Epidermal melanocyte (primary cell): Measurements from ENCODE around the gene GGPS1.
"Not testable (repeated sequence)": the region's sequence is repeated elsewhere in the genome, so short reads cannot be mapped to it uniquely, and the experiment has no call there.

ENCODE experiments used
- DNase-seq: peaks from one replicate; pipeline ENCODE4 v3.0.0; 2011; ENCODE audit warnings: low spot score; ENCODE audit not compliant: insufficient read length

GGPS1 gene

DNA sequence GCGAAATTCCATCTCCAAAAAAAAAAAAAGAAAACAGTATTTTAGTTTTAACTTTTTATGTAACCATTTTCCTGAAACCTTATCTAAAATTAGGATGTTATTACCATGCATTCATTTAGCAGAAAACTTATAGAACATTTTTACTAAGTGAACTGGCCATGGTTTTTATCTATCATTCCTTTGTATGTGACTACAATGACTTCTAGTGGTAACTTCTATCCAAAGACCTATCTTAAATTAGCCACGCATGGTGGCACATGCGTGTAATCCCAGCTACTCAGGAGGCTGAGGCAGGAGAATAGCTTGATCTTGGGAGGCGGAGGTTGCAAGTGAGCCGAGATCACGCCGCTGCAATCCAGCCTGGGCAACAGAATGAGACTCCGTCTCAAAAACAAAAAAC, 11.4 kb downstream of the GGPS1 start:
- DNase-seq, result no peak

DNA sequence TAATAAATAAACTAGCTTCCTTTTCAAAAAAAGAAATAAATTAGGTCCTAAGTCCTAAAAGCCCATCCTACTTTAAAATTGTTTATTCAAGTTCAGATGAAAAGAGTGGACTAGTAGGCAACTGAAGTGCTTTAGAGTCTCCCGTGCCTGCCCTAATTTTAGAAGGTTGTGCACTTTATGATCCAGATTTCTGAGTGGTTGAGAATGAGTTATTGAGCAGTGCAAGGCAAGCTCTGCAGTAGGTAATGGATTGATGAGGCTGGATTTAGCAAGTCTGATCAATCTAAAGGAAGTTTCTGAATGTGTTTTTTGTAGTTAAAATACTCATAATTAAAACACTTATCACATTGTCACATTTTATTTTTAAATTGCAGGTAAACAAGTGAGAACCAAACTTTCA, 13.0 kb downstream of the GGPS1 start:
- no peak for DNase-seq

DNA sequence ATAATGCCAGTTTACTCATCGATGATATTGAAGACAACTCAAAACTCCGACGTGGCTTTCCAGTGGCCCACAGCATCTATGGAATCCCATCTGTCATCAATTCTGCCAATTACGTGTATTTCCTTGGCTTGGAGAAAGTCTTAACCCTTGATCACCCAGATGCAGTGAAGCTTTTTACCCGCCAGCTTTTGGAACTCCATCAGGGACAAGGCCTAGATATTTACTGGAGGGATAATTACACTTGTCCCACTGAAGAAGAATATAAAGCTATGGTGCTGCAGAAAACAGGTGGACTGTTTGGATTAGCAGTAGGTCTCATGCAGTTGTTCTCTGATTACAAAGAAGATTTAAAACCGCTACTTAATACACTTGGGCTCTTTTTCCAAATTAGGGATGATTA, 13.7 kb downstream of the GGPS1 start:
- DNase-seq, result no peak

DNA sequence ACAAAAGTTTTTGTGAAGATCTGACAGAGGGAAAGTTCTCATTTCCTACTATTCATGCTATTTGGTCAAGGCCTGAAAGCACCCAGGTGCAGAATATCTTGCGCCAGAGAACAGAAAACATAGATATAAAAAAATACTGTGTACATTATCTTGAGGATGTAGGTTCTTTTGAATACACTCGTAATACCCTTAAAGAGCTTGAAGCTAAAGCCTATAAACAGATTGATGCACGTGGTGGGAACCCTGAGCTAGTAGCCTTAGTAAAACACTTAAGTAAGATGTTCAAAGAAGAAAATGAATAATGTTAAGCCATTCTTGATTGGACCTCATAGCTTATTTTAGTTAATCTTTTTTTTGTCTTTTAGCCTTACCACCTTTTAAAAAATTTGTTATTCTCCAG, 14.1 kb downstream of the GGPS1 start:
- DNase-seq, result no peak

DNA sequence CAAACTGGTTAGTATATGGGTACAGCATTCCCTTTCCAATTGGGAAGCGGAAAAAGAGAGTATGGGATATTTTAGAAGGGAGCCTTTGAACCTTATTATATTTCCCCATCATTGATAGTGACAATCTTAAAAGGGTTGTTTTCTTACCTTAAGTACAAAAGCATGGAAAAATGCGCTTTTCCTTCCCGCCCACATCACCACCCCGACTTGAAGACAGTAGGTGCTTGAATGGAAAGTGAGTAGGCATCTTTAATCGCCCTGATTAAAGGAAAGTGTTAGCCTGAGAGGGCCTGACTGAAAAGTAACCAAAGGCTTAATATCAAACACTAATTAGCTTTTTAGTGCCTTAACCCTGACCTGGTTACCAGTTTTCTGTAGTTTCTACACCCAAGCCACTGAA, 15.4 kb downstream of the GGPS1 start:
- DNase-seq, result no peak

DNA sequence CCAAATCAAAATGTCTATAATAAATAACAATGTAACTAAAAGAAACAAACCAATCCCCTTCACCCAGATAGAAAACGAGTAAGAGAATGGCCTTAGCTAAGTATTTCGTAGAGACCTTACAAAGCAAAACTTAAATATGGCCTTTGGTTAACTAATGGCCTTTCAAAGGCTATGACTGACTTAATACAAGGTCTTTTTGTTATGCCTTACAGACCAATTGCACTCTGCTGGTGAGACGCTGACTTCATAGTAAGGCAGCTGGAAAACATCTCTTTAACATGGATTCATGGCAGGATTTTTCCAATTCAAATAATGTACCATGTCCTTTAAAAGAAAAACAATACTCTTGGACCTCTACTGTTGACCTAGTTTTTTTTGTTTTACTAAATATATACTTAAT, 23.1 kb downstream of the GGPS1 start:
- peak; percentile 72 for DNase-seq

DNA sequence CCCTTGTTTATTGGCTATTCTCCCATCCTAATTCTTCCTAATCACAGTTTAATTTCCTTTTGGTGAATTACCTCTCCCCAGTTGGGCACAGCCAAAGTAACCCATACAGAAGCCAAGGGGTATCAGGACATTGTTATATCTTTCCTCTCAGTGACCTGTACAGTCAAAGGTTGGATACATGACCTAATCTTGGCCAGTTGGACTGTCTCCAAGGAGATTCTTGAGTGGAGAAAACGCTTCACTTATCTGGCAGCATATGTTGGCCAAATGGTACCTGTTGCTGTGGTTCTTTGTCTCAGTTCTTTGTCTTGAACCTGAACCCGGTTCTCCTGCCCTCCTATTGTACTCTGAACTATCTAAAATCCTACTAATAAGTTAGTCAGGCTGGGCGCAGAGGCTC, 23.5 kb downstream of the GGPS1 start:
- no peak for DNase-seq

DNA sequence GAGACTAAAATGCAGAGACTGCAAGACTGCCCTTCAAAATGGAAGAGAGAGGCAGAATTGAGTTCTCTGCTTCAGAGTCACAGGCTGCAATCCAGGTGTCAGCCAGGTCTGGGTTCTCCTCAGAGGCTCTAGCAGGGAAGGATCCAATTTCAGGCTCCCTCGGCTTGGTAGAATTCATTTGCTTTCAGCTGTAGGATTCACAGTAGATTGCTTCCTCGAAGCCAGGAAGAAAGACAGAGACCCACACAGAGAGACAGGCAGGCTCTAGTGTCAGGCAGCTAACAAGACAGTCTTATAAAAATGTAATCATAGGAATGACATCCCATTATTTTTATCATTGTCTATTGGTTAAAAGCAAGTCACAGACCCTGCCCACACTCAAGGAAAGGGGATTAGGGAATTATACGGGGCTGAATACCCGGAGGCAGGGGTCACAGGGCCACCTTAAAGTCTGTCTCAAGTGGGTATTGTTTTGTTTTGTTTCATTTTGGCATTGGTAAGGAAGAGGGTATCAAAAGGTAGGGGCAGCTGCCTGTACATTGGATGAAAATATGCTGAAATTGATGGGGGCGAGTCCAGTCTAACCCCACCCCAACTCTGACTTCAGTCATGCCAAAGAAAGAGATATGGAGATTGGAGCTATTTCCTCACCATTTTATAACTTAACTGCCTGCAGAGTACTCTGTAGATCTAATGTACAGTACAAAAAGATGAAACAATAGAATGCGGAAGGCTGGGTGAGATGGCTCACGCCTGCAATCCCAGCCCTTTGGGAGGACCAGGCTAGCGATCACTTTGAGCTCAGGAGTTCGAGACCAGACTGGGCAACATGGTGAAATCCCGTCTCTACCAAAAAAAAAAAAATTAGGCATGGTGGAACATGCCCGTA, 29.4 kb downstream of the GGPS1 start:
- DNase-seq, result no peak

DNA sequence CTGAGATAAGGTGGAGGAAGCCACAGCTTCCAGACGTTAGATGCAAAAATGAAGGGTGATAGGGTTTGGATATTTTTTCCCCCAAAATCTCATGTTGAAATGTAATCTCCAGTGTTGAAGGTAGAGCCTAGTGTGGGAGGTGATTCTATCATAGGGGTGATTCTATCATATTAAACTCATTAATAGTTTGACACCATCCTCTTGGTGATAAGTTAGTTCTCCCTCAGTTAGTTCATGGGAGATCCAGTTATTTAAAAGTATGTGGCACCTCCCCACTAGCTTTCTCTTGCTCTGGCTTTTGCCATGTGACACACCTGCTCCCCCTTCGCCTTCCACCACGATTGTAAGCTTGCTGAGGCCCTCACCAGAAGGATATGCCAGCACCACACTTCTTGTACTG, 30.5 kb downstream of the GGPS1 start:
- no peak for DNase-seq

DNA sequence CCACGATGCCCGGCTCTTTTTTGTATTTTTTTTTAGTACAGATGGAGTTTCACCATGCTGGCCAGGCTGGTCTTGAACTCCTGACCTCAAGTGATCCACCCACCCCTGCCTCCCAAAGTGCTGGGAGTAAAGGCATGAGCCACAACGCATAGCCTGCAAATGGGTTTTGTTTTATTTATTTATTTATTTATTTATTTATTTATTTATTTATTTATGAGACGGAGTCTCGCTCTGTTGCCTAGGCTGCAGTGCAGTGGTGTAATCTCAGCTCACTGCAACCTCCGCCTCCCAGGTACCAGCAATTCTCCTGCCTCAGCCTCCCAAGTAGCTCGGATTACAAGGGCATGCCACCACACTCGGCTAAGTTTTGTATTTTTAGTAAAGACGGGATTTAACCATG, 35.8 kb downstream of the GGPS1 start:
- DNase-seq, result not testable (repeated sequence)

DNA sequence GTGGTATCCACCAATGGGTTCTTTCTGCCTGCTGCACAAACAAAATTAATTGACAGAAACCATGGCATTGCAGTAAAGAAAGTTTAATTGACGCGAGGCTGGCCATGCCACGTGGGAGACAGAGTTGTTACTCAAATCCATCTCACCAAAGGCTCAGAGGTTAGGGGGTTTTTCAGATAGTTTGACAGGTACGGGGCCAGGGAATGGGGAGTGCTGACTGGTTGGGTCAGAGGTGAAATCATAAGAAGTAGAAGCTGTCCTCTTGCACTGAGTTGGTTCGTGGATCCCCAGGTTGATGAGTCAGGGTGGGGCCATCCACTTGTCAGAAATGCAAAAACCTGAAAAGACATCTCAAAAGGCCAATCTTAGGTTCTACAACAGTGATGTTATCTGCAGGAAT, 37.9 kb downstream of the GGPS1 start:
- DNase-seq, result no peak

DNA sequence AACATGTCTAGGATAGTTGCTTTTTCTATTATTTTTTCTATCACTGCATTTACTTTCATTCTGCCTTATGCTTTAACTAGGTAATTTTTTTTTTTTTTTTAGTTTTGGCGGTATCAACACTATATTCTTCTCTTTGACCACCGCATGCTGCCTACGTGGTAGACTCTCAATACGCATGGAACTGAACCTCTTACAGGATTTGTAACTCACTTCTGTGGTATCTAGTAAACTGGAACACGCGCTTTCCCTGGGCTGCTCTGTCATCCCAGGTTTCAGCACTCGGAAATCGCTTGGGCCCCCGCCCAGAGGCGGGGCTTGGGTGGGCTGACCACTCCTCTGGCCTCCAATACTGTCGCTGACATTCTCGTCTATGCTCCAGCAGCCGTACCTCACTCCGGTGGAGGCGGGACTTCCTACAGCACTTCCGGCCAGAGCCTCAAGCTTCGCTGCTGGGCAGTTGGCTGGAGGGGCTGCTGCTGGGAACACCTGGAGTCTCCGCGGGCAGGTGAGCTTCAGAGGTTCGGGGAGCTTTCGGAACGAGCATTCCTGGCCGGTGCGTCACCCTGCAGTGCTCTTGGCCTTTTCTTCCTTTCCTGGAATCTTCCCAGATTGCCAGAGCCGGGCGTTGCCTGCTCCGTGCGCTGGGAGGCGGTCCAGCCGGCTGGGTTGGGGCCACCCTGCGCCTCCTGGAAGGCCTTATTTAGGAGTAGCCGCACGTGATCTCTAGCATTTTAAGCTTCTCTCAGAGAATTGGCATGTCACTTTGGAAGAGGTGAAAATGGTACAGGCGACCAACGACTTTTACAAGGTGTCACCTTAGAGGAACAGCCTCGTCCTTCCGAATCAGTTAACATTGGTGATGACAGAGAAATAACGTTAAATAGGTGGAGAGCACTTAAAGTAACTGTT, 38.9 kb downstream of the GGPS1 start, which contains the start of gene TBCE:
Gene TBCE, plus strand, starts transcription at position 428 of the 909 bp plus-strand sequence. CDS start 12,623 bp downstream, outside the sequence.
- peak; percentile 95 for DNase-seq

DNA sequence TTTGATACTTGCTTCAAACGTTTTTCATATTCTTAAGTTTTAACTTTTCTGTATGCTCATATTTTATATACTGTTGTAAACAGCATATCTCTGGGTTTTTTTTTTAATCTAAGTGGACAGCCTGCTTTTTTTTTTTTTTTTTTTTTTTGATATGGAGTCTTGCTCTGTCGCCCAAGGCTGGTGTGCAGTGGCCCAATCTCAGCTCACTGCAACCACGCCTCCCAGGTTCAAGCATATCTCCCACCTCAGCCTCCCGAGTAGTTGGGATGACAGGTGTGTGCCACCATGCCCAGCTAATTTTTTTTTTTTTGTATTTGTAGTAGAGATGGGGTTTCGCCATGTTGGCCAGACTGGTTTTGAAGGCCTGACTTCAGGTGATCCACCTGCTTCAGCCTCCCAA, 40.1 kb downstream of the GGPS1 start:
- no peak for DNase-seq

DNA sequence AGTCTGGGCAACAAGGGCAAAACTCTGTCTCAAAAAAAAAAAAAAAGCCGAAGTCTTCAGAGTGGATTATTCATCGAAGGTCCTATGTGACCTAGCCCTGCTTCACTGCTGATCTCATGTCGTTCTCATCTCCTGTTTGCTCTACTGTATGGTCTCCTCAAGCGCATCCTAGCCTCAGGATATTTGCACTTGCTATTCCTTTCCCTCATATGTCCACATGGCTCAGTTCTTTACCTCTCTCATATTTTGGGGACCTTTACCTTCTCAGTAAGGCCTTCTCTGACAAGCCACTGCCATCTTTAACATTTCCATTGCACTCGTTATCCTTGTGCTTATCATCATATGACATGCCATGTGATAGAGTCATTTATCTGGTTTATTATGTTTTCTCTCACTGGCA, 41.4 kb downstream of the GGPS1 start:
- DNase-seq, result no peak

DNA sequence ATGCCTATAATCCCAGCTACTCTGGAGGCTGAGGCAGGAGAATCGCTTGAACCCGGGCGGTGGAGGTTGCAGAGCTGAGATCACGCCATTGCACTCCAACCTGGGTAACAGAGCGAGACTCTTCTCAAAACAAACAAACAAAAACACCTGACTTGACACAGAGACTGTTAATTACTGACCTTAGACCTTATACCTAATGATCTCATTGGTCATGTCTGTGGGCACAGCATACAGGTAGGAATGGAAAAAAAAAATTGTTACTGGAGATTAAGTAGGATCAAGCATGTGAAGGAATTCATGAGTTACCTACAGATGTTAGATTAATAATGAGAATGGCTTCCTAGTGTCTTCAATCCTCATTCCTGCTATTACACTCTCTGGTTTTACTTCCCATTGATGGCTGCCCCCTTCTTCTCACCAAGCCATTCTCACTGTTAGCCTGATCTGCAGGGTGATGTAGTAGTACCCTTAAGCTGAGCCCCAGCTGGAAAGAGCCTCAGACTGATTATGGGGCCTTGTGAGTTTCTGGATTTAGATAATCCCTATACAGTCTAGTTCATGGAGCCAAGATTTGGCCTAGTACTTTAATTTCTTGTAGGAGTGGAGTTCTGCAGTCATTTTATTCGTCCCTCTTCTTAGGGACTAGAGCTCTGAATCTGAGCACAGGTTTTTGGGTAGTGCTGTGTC, 47.7 kb downstream of the GGPS1 start:
- DNase-seq, result no peak

DNA sequence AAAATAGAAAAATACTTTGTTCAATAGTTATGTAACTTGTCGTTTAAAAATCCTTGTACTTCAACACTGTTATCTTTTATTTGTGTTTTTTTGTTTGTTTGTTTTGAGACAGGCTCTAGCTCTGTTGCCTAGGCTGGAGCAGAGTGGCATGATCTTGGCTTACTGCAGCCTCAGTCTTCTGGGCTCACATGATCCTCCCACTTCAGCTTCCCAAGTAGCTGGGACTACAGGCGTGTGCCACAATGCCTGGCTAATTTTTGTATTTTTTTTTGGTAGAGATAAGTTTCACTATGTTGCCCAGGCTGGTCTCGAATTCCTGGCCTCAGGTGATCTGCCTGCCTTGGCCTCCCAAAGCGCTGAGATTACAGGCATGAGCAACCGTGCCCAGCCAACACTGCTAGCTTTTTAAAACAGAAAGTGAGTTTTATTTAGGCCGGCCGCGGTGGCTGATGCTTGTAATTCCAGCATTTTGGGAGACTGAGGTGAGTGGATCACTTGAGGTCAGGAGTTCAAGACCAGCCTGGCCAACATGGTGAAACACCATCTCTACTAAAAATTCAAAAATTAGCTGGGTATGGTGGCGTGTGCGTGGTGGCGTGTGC, 49.9 kb downstream of the GGPS1 start:
- not testable (repeated sequence) for DNase-seq

DNA sequence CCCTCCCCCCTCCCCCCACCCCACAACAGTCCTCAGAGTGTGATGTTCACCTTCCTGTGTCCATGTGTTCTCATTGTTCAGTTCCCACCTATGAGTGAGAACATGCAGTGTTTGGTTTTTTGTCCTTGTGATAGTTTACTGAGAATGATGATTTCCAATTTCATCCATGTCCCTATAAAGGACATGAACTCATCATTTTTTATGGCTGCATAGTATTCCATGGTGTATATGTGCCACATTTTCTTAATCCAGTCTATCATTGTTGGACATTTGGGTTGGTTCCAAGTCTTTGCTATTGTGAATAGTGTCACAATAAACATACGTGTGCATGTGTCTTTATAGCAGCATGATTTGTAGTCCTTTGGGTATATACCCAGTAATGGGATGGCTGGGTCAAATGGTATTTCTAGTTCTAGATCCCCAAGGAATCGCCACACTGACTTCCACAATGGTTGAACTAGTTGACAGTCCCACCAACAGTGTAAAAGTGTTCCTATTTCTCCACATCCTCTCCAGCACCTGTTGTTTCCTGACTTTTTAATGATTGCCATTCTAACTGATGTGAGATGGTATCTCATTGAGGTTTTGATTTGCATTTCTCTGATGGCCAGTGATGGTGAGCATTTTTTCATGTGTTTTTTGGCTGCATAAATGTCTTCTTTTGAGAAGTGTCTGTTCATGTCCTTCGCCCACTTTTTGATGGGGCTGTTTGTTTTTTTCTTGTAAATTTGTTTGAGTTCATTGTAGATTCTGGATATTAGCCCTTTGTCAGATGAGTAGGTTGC, 53.8 kb downstream of the GGPS1 start:
- not testable (repeated sequence) for DNase-seq

DNA sequence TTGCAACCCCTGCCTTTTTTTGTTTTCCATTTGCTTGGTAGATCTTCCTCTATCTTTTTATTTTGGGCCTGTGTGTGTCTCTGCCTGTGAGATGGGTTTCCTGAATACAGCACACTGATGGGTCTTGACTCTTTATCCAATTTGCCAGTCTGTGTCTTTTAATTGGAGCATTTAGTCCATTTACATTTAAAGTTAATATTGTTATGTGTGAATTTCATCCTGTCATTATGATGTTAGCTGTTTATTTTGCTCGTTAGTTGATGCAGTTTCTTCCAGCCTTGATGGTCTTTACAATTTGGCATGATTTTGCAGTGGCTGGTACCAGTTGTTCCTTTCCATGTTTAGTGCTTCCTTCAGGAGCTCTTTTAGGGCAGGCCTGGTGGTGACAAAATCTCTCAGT, 57.3 kb downstream of the GGPS1 start:
- DNase-seq, result not testable (repeated sequence)

DNA sequence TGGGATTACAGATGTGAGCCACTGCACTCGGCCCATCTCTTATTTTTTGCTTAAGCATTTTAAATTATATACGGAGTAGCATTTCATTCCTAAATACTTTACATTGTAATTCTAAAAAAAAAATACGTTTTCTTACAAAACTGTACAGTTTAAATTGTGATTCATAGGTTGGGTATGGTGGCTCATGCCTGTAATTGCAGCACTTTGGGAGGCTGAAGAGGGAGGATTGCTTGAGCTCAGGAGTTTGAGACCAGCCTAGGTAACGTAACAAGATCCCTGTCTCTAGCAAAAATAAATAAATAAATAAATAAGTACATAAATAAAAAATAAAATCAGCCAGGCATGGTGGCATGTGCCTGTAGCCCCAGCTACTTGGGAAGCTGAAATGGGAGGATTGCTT, 63.5 kb downstream of the GGPS1 start:
- no peak for DNase-seq
